Choroid plexus epithelial cell (primary cell): ENCODE results near the gene MEIS2.

Source experiments
- DNase-seq: peaks from one replicate; pipeline ENCODE4 v3.0.0-alpha.2; 2010; ENCODE audit warnings: low read depth
- H3K4me3 ChIP-seq: 2 replicates; pipeline ENCODE4 v1.5.1; 2011; ENCODE audit warnings: low read depth, mild to moderate bottlenecking, control low read depth, low read length, moderate library complexity
- CTCF ChIP-seq: conservative IDR thresholded peaks from 2 replicates; pipeline ENCODE4 v1.5.1; 2011; ENCODE audit warnings: low read depth, mild to moderate bottlenecking, control low read depth, inconsistent platforms, low read length, moderate library complexity

MEIS2 gene

GRCh38 chr15:37100109-37100965 is at the start of gene MEIS2:
Gene MEIS2, minus strand, starts transcription at chr15:37100549. Its CDS starts 1,083 bp downstream, at chr15:37099466.
- H3K4me3 ChIP-seq: peak within 1 kb of the TSS; percentile 93
- DNase-seq: peak; percentile 95
- TF ChIP-seq CTCF: no peak

- no peak for DNase-seq
- no peak overlapping the region for H3K4me3 ChIP-seq
- TF ChIP-seq CTCF: no peak
These were observed 48.8 kb upstream of the MEIS2 start for GRCh38 chr15:37149146-37149545.

GRCh38 chr15:37148714-37149113 is 48.4 kb upstream of the MEIS2 start:
- no peak overlapping the region for H3K4me3 ChIP-seq
- no peak for DNase-seq
- TF ChIP-seq CTCF: no peak

- no peak for TF ChIP-seq CTCF
These were observed 43.0 kb upstream of the MEIS2 start for GRCh38 chr15:37143351-37143750.

GRCh38 chr15:37142371-37142770 is 42.0 kb upstream of the MEIS2 start:
- H3K4me3 ChIP-seq: no peak overlapping the region

More at GRCh38 chr15:37143351-37143750, 43.0 kb upstream of the MEIS2 start:
- H3K4me3 ChIP-seq: no peak overlapping the region
- DNase-seq: no peak

GRCh38 chr15:37140531-37141058 is 40.2 kb upstream of the MEIS2 start:
- peak; percentile 6 for DNase-seq
- TF ChIP-seq CTCF: no peak

More at GRCh38 chr15:37142371-37142770, 42.0 kb upstream of the MEIS2 start:
- DNase-seq: no peak
- no peak for TF ChIP-seq CTCF

More at GRCh38 chr15:37140531-37141058, 40.2 kb upstream of the MEIS2 start:
- no peak overlapping the region for H3K4me3 ChIP-seq
